Endothelial cell of umbilical vein (primary cell): Measurements from ENCODE around the gene AFAP1L2. TPM values are rescaled to one million over a fixed set of nuclear protein-coding genes. Genes with fewer than 3 reads are reported as not detected.

Experiments used
- BruUV-seq: library from RNA; stranded (reverse); fragments of 400-500 nt; replicated peaks from 2 replicates; lab custom pipeline; 2021; lab: Mats Ljungman, UMichigan
- CTCF ChIA-PET: fragments of 300-600, 350-600 bp; sonication (Branson Sonifier 250); formaldehyde crosslinking; loops from one replicate; lab custom pipeline; 2021; ENCODE audit warnings: antibody characterized with exemption, inconsistent platforms; lab: Charles Lee
- POLR2A ChIA-PET: fragments of 300-600, 350-600 bp; sonication (Branson Sonifier 250); formaldehyde crosslinking; loops from one replicate; lab custom pipeline; 2021; ENCODE audit warnings: antibody characterized with exemption, inconsistent platforms; lab: Charles Lee
- DNase-seq: peaks from one replicate; pipeline ENCODE4 v3.0.0-alpha.2; 2011; ENCODE audit warnings: low read depth, low spot score
- FAIRE-seq: peaks from 2 replicates; lab custom pipeline; 2011; peaks lifted over from hg19 to GRCh38; lab: Jason Lieb, UNC
- H2AFZ ChIP-seq: 2 replicates; pipeline ENCODE4 v1.6.0; 2012; ENCODE audit warnings: low read depth, low read length, control low read depth, inconsistent platforms
- H3K27ac ChIP-seq: 2 replicates; pipeline ENCODE4 v1.5.1; 2011; ENCODE audit warnings: low read depth, mild to moderate bottlenecking, control low read depth, low read length, moderate library complexity; ENCODE audit not compliant: insufficient read depth
- H3K27me3 ChIP-seq, 2 experiments: 2 replicates each; pipeline versions ENCODE4 v1.6.0 to v1.6.1; 2011; ENCODE audit warnings: low read length in 2 of 2, mixed read lengths in 1 of 2; ENCODE audit not compliant: control insufficient read depth in 2 of 2, insufficient read depth in 2 of 2
- H3K36me3 ChIP-seq, 2 experiments: 2 replicates in 1 of 2; 3 replicates in 1 of 2; pipeline ENCODE4 v1.5.1; 2011; ENCODE audit warnings: low read length in 2 of 2, mild to moderate bottlenecking in 1 of 2, moderate library complexity in 1 of 2; ENCODE audit not compliant: control insufficient read depth in 2 of 2, insufficient read depth in 2 of 2; ENCODE audit errors: extremely low read depth in 1 of 2
- H3K4me1 ChIP-seq: 3 replicates; pipeline ENCODE4 v1.5.1; 2011; ENCODE audit warnings: mild to moderate bottlenecking, low read length; ENCODE audit not compliant: control insufficient read depth, insufficient read depth; ENCODE audit errors: extremely low read depth
- H3K4me2 ChIP-seq: 2 replicates; pipeline ENCODE4 v1.6.1; 2011; ENCODE audit warnings: low read length, control low read depth, mixed read lengths; ENCODE audit not compliant: insufficient read depth
- H3K4me3 ChIP-seq, 3 experiments: fragments of 200-600 bp in 1 of 3; sonication (generic), shearing (Covaris generic) in 1 of 3; replicated peaks in 1 of 3; 2 replicates each; pipeline ENCODE4 v1.5.1; 2011 to 2016; ENCODE audit warnings: control low read depth in 3 of 3, low read length in 3 of 3, mild to moderate bottlenecking in 2 of 3, inconsistent platforms in 1 of 3, low read depth in 1 of 3, moderate library complexity in 1 of 3; ENCODE audit not compliant: insufficient read depth in 1 of 3
- H3K79me2 ChIP-seq: 2 replicates; pipeline ENCODE4 v1.6.0; 2012; ENCODE audit warnings: low read length, inconsistent platforms; ENCODE audit not compliant: control insufficient read depth, insufficient read depth
- H3K9ac ChIP-seq: replicated peaks from 2 replicates; pipeline ENCODE3; 2011; ENCODE audit warnings: low read length, control low read depth; ENCODE audit not compliant: insufficient read depth; ENCODE audit errors: extremely low read depth
- H3K9me1 ChIP-seq: replicated peaks from 3 replicates; pipeline ENCODE4 v1.6.0; 2011; ENCODE audit warnings: mild to moderate bottlenecking, low read length; ENCODE audit not compliant: control insufficient read depth, insufficient read depth; ENCODE audit errors: extremely low read depth
- H3K9me3 ChIP-seq: replicated peaks from 2 replicates; pipeline ENCODE4 v1.5.1; 2012; ENCODE audit warnings: low read length, inconsistent platforms; ENCODE audit not compliant: control insufficient read depth, insufficient read depth
- H4K20me1 ChIP-seq: replicated peaks from 2 replicates; pipeline ENCODE3; 2011; ENCODE audit warnings: mild to moderate bottlenecking, low read length; ENCODE audit not compliant: control insufficient read depth, insufficient read depth; ENCODE audit errors: extremely low read depth
- EZH2 ChIP-seq: IDR thresholded peaks from 2 replicates; pipeline ENCODE4 v1.6.1; 2012; ENCODE audit warnings: borderline replicate concordance, low read depth, mild to moderate bottlenecking, moderate library complexity, low read length, inconsistent platforms; ENCODE audit not compliant: severe bottlenecking
- FOS ChIP-seq: IDR thresholded peaks from 2 replicates; pipeline ENCODE4 v1.6.1; 2011; ENCODE audit warnings: mild to moderate bottlenecking, low read length, moderate library complexity, borderline replicate concordance; ENCODE audit not compliant: insufficient read depth
- GATA2 ChIP-seq: IDR thresholded peaks from 2 replicates; pipeline ENCODE4 v1.7.0; 2011; ENCODE audit warnings: low read depth, mild to moderate bottlenecking, moderate library complexity, mixed read lengths, low read length; ENCODE audit not compliant: insufficient read length, insufficient read depth
- JUN ChIP-seq: IDR thresholded peaks from 2 replicates; pipeline ENCODE4 v1.6.1; 2011; ENCODE audit warnings: borderline replicate concordance, low read depth; ENCODE audit not compliant: insufficient read length, insufficient read depth
- MYC ChIP-seq: IDR thresholded peaks from one replicate; pipeline ENCODE4 v1.6.1; 2011; ENCODE audit warnings: mild to moderate bottlenecking, low read depth, low read length
- POLR2A ChIP-seq: IDR thresholded peaks from 2 replicates; pipeline ENCODE4 v1.6.1; 2012; ENCODE audit warnings: low read depth, mild to moderate bottlenecking, control low read depth, low read length
- POLR2AphosphoS5 ChIP-seq: IDR thresholded peaks from 2 replicates; pipeline ENCODE4 v1.6.1; 2012; ENCODE audit warnings: low read depth, mild to moderate bottlenecking, control low read depth, low read length, moderate library complexity; ENCODE audit not compliant: insufficient read depth
- dilution Hi-C: fragments of 300-500 bp; cut with MboI; formaldehyde crosslinking; loops from one replicate; pipeline ENCODE4 v1.15.0; 2019; ENCODE audit warnings: low sequenced_read_pairs; ENCODE audit not compliant: extremely low pct_ligation_motif_present
- intact Hi-C: fragments of 100-400 bp; cut with micrococcal nuclease; formaldehyde crosslinking; loops from one replicate; pipeline ENCODE4 v1.10.0; 2022
- polyA plus RNA-seq, 4 experiments: library from polyadenylated mRNA; depleted of rRNA in 3 of 4; stranded (reverse) in 3 of 4; unstranded in 1 of 4; fragments of >200 nt; gene quantifications; 2 replicates each; pipeline versions ENCODE4 v1.2.1 to v1.2.3, GENCODE V29; 2011 to 2012; ENCODE audit warnings: missing spikeins in 1 of 4
- small RNA-seq: library from RNA; depleted of rRNA; stranded (forward); fragments of <200 nt; gene quantifications from one replicate; pipeline ENCODE3, GENCODE V24; 2012; ENCODE audit warnings: low replicate concordance, low read depth; ENCODE audit not compliant: insufficient read depth, insufficient read length
- total RNA-seq: library from RNA; stranded (reverse); gene quantifications from 2 replicates; pipeline ENCODE4 v1.2.3, GENCODE V29; 2021
- TF ChIP-seq, protein P1 (sequence below), 2 donors: IDR thresholded peaks; 1 replicate in 1 of 2; 2 replicates in 1 of 2; pipeline ENCODE4 v1.5.1; 2011; ENCODE audit warnings: low read length in 2 of 2, mild to moderate bottlenecking in 2 of 2, moderate library complexity in 2 of 2, control low read depth in 1 of 2, inconsistent platforms in 1 of 2, low read depth in 1 of 2; ENCODE audit not compliant: insufficient read depth in 1 of 2; ENCODE audit errors: extremely low read depth in 1 of 2
- TF ChIP-seq, protein P2 (sequence below): IDR thresholded peaks from 2 replicates; pipeline ENCODE4 v1.6.1; 2011; ENCODE audit not compliant: insufficient read depth, insufficient read length

Gene AFAP1L2
- total and polyA plus RNA-seq, 2 donors (not counting 3 experiments of a cell fraction or from before 2014, with no cell fraction given), result 0.90 to 4.1 TPM

DNA sequence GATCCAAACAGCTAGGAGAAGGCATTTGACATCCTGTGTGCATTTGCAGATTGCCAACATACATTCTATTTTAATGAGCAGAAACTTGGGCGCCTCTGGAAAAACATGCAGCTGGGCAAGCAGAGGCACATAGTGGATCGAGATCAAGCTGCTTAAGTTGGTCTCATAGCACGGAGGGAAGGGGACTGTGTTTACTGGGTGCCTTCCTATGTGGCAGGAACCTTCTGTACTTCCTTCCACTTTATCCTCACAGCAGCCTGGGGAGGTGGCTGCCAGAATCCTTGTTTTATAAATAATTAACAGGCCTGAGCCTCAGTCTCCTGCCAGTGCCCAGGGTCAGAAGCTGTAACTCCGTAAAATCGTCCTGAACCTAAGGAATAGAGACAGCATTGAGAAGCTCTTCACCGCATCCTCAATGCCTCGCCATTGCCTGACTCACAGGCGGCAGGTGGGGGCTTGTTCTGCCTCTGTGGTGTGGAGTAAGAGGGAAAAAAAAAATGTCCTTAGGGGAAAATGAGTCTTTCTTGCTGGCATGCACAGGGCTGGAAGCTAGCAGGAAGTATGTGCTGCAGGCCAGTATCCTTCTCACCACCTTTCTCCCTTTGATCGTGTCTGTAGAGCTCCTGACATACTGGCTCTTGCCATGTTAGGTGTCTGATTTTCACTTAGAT is 159.0 kb downstream of the AFAP1L2 start:
- dilution Hi-C loops (no loop called here), intact Hi-C loops (no loop called here)
- H3K9ac ChIP-seq, result no peak overlapping the region
- peaks cover 10 to 14% of the 10 kb centered on the region in 2 experiments for H3K27me3 ChIP-seq
- no peaks in the 10 kb centered on the region for H3K9me3 ChIP-seq
- H4K20me1 ChIP-seq, result no peaks in the 10 kb centered on the region
- H3K4me2 ChIP-seq, result no peak overlapping the region
- CTCF ChIA-PET, result interaction anchor here (0.5 kb wide), 1 partner anchor 22 kb away, joined by 3 read pairs; no protein-coding TSS in a partner anchor
- no peak for FAIRE-seq
- no peak for TF ChIP-seq EZH2
- no peak for TF ChIP-seq GATA2
- TF ChIP-seq MYC, result no peak
- no peak for TF ChIP-seq POLR2AphosphoS5
- TF ChIP-seq JUN, result no peak
- TF ChIP-seq, protein P1, sequence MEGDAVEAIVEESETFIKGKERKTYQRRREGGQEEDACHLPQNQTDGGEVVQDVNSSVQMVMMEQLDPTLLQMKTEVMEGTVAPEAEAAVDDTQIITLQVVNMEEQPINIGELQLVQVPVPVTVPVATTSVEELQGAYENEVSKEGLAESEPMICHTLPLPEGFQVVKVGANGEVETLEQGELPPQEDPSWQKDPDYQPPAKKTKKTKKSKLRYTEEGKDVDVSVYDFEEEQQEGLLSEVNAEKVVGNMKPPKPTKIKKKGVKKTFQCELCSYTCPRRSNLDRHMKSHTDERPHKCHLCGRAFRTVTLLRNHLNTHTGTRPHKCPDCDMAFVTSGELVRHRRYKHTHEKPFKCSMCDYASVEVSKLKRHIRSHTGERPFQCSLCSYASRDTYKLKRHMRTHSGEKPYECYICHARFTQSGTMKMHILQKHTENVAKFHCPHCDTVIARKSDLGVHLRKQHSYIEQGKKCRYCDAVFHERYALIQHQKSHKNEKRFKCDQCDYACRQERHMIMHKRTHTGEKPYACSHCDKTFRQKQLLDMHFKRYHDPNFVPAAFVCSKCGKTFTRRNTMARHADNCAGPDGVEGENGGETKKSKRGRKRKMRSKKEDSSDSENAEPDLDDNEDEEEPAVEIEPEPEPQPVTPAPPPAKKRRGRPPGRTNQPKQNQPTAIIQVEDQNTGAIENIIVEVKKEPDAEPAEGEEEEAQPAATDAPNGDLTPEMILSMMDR (IDR thresholded peaks at IDR 0.05; ENCODE audit: extremely low read depth in 1 of 2, insufficient read depth in 1 of 2, low read depth in 1 of 2, low read length in 2 of 2), result no peak
- TF ChIP-seq, protein P2, sequence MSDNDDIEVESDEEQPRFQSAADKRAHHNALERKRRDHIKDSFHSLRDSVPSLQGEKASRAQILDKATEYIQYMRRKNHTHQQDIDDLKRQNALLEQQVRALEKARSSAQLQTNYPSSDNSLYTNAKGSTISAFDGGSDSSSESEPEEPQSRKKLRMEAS, result no peak
- TF ChIP-seq POLR2A, result no peak
- TF ChIP-seq FOS, result no peak
- H3K4me3 ChIP-seq, result no peak overlapping the region
- BruUV-seq, result no TSS peak
- no peaks in the 10 kb centered on the region for H3K79me2 ChIP-seq
- H3K36me3 ChIP-seq, result no peaks in the 10 kb centered on the region
- H2AFZ ChIP-seq, result no peak overlapping the region
- no peak overlapping the region for H3K27ac ChIP-seq
- DNase-seq, result no peak
- no peaks in the 10 kb centered on the region for H3K9me1 ChIP-seq
- H3K4me1 ChIP-seq, result no peaks in the 10 kb centered on the region
- POLR2A ChIA-PET, result no interaction called here

Small RNAs within 50 kb of the gene (small RNA-seq; reads per million reads assigned to genes)
- not detected for gene RN7SL384P

Other genes starting within 250 kb of the AFAP1L2 start
- 13.4 and 13.9 TPM in 2 replicates for gene CCDC186, start 230.3 kb downstream of the AFAP1L2 start, total RNA-seq
- gene CCDC186, start 230.3 kb downstream of the AFAP1L2 start, polyA plus RNA-seq, result 1.3 and 1.8 TPM in 2 replicates
- gene TDRD1, start 225.1 kb downstream of the AFAP1L2 start, total RNA-seq, result not detected in 2 replicates
- not detected in 2 replicates for gene TDRD1, start 225.1 kb downstream of the AFAP1L2 start, polyA plus RNA-seq
- gene VWA2, start 165.2 kb downstream of the AFAP1L2 start, total RNA-seq, result not detected in 2 replicates
- gene VWA2, start 165.2 kb downstream of the AFAP1L2 start, polyA plus RNA-seq, result not detected in 2 replicates